Measurements from ENCODE around the gene LPAR3. TPM values are rescaled to one million over a fixed set of nuclear protein-coding genes. Genes with fewer than 3 reads are reported as not detected.

Gene LPAR3
- polyA plus RNA-seq, 1 of the 3 experiments (the other 2 are of a cell fraction) = 0.08 TPM

GRCh38 chr1:84869720-84870119 is 23.3 kb downstream of the LPAR3 start:
- ChIA-PET CTCF (no interaction called here), POLR2A (no interaction called here)
- no peaks in the 10 kb centered on the region for H3K9me2 ChIP-seq
- H3K9me3 ChIP-seq = no peaks in the 10 kb centered on the region
- peaks cover 6% of the 10 kb centered on the region for H3K27me3 ChIP-seq (ENCODE audit: insufficient read depth)
- no peak overlapping the region for H3K9ac ChIP-seq
- 57% methylated on average over 1 of the region's 1 CpG for WGBS (ENCODE audit: low lambda C conversion rate)
- DNase-seq = no peak
- H2AFZ ChIP-seq (ENCODE audit: low read depth) = no peak overlapping the region
- no peak for TF ChIP-seq RAD21 (IDR thresholded peaks at IDR 0.05; ENCODE audit: low read length)
- no peak for TF ChIP-seq YY1 (IDR thresholded peaks at IDR 0.05; ENCODE audit: low read depth)
- TF ChIP-seq FOXM1 (IDR thresholded peaks at IDR 0.05; ENCODE audit: low read depth) = no peak
- no peak for TF ChIP-seq RXRA (IDR thresholded peaks at IDR 0.05; ENCODE audit: borderline replicate concordance, low read depth)
- no peak for TF ChIP-seq ZBTB33 (IDR thresholded peaks at IDR 0.05; ENCODE audit: borderline replicate concordance, low read depth)
- no peak for TF ChIP-seq MXI1 (IDR thresholded peaks at IDR 0.05; ENCODE audit: low read depth, low read length)
- no peak for TF ChIP-seq CHD2 (IDR thresholded peaks at IDR 0.05; ENCODE audit: low read length, partially characterized antibody)
- TF ChIP-seq GABPA (IDR thresholded peaks at IDR 0.05; ENCODE audit: low read depth) = no peak
- TF ChIP-seq, protein P1, sequence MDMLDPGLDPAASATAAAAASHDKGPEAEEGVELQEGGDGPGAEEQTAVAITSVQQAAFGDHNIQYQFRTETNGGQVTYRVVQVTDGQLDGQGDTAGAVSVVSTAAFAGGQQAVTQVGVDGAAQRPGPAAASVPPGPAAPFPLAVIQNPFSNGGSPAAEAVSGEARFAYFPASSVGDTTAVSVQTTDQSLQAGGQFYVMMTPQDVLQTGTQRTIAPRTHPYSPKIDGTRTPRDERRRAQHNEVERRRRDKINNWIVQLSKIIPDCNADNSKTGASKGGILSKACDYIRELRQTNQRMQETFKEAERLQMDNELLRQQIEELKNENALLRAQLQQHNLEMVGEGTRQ (IDR thresholded peaks at IDR 0.05; ENCODE audit: borderline replicate concordance, low read depth, low read length) = no peak
- TF ChIP-seq EP300 (IDR thresholded peaks at IDR 0.05; ENCODE audit: borderline replicate concordance in 1 of 2, low read depth in 1 of 2, low read length in 1 of 2) = no peak
- TF ChIP-seq CTCF (IDR thresholded peaks at IDR 0.05) = no peak
- no peak for TF ChIP-seq PBX3 (IDR thresholded peaks at IDR 0.05)
- no peak for TF ChIP-seq ELF1 (IDR thresholded peaks at IDR 0.05)
- TF ChIP-seq MEF2A (IDR thresholded peaks at IDR 0.05; ENCODE audit: borderline replicate concordance, low read depth) = no peak
- TF ChIP-seq TEAD4 (IDR thresholded peaks at IDR 0.05; ENCODE audit: borderline replicate concordance, insufficient read depth) = no peak
- TF ChIP-seq SIN3A (IDR thresholded peaks at IDR 0.05; ENCODE audit: borderline replicate concordance, low read depth, low read length) = no peak
- no peak for TF ChIP-seq NFIC (IDR thresholded peaks at IDR 0.05; ENCODE audit: borderline replicate concordance)
- no peak for TF ChIP-seq TAF1 (IDR thresholded peaks at IDR 0.05; ENCODE audit: borderline replicate concordance, low read depth, low read length)
- TF ChIP-seq EZH2phosphoT487 (IDR thresholded peaks at IDR 0.05; ENCODE audit: borderline replicate concordance, low read depth) = no peak
- TF ChIP-seq RCOR1 (IDR thresholded peaks at IDR 0.05; ENCODE audit: low read length) = no peak
- no peak overlapping the region for H3K4me3 ChIP-seq (ENCODE audit: low read depth in 2 of 2, low read length in 1 of 2)
- no peaks in the 10 kb centered on the region for H3K4me1 ChIP-seq (ENCODE audit: control insufficient read depth in 1 of 2, insufficient read depth in 2 of 2, low read depth in 1 of 2, low read length in 1 of 2)
- H3K79me2 ChIP-seq (ENCODE audit: insufficient read depth) = no peaks in the 10 kb centered on the region
- H3K4me2 ChIP-seq = no peak overlapping the region
- no peaks in the 10 kb centered on the region for H3F3A ChIP-seq (replicated peaks; ENCODE audit: insufficient read depth)
- no peak overlapping the region for H3K27ac ChIP-seq (ENCODE audit: low read depth in 2 of 2, low read length in 1 of 2)
- no peaks in the 10 kb centered on the region for H4K20me1 ChIP-seq (ENCODE audit: insufficient read depth)
- no peaks in the 10 kb centered on the region for H3K36me3 ChIP-seq (replicated peaks in 1 of 2; ENCODE audit: control insufficient read depth in 1 of 2, insufficient read depth in 2 of 2, low read length in 1 of 2)

All from SK-N-SH (cell line).